H1 (cell line): ENCODE data around the gene HS2ST1. TPM values are rescaled to one million over a fixed set of nuclear protein-coding genes. Genes with fewer than 3 reads are reported as not detected.

Experiments
- JUN ChIP-seq: IDR thresholded peaks from 2 replicates; pipeline ENCODE4 v1.6.1; 2011; ENCODE audit warnings: low read depth, mild to moderate bottlenecking, improper control_type of control experiment, low read length
- polyA plus RNA-seq, 7 experiments: library from polyadenylated mRNA; depleted of rRNA in 3 of 7; stranded (reverse) in 5 of 7; unstranded in 2 of 7; fragments of >200 nt in 5 of 7; fragments of 200-250 nt in 2 of 7; gene quantifications; 1 replicate in 5 of 7; 2 replicates in 1 of 7; 4 replicates in 1 of 7; pipeline versions ENCODE4 v1.2.1 to v1.2.3, GENCODE V29; 2011 to 2013; ENCODE audit warnings: missing spikeins in 2 of 7, mixed read lengths in 2 of 7
- total RNA-seq: library from RNA; stranded (reverse); fragmentation: NEBNext Ultra II Directional; extraction: Animal tissue kit (Norgen Biotek cat#: 25700); gene quantifications from 2 replicates; pipeline ENCODE4 v1.2.1, GENCODE V29; 2021

HS2ST1 gene
- total and polyA plus RNA-seq, 2 of the 8 experiments (the other 6 are each of a cell fraction or from before 2014, with no cell fraction given) = 5.2 to 28.3 TPM

GRCh38 chr1:87074001-87074795, 159.8 kb downstream of the HS2ST1 start (continued):
- TF ChIP-seq JUN = no peak
- TF ChIP-seq, all 59 proteins: peak for 0
